ENCODE results near the gene NTRK3.

Gene NTRK3

DNA sequence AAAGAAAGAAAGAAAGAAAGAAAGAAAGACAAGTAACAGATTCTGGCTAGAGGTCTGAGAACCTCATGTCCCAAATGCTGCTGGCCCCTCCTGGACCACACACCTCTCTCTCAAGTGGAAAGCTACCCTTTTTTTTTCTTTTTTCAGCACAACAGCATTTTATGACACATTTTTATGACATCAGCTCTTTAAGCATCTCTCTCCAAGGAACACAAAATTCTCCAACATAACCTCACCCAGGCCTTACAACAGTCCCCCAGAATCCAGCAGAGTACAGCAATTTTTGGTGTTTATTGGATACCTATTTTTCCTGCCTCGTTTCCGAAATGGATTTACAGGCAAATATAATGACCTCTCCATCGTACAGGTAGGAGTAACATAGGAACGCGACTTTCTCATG is 11.2 kb upstream of the NTRK3 start:
- H3K4me1 ChIP-seq (ENCODE audit: low read length) = no peaks in the 10 kb centered on the region
- no peaks in the 10 kb centered on the region for H3K9me3 ChIP-seq (ENCODE audit: insufficient read depth, low read length)
- no peak for TF ChIP-seq EZH2phosphoT487 (IDR thresholded peaks at IDR 0.05; ENCODE audit: low read depth)
- TF ChIP-seq, protein P1, sequence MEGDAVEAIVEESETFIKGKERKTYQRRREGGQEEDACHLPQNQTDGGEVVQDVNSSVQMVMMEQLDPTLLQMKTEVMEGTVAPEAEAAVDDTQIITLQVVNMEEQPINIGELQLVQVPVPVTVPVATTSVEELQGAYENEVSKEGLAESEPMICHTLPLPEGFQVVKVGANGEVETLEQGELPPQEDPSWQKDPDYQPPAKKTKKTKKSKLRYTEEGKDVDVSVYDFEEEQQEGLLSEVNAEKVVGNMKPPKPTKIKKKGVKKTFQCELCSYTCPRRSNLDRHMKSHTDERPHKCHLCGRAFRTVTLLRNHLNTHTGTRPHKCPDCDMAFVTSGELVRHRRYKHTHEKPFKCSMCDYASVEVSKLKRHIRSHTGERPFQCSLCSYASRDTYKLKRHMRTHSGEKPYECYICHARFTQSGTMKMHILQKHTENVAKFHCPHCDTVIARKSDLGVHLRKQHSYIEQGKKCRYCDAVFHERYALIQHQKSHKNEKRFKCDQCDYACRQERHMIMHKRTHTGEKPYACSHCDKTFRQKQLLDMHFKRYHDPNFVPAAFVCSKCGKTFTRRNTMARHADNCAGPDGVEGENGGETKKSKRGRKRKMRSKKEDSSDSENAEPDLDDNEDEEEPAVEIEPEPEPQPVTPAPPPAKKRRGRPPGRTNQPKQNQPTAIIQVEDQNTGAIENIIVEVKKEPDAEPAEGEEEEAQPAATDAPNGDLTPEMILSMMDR (IDR thresholded peaks at IDR 0.05; ENCODE audit: low read depth, low read length) = no peak
- no peak overlapping the region for H3K4me3 ChIP-seq (ENCODE audit: low read length)
- no peaks in the 10 kb centered on the region for H3K36me3 ChIP-seq (replicated peaks; ENCODE audit: low read depth, low read length)
- H3K27me3 ChIP-seq (ENCODE audit: low read depth, low read length) = peaks cover 50% of the 10 kb centered on the region
- no peak overlapping the region for H3K9ac ChIP-seq (ENCODE audit: low read length)
- H4K20me1 ChIP-seq (ENCODE audit: insufficient read depth, low read length) = no peaks in the 10 kb centered on the region
- no peak overlapping the region for H3K27ac ChIP-seq (ENCODE audit: low read length)
- no peak overlapping the region for H2AFZ ChIP-seq (ENCODE audit: low read depth, low read length)
- H3K79me2 ChIP-seq (ENCODE audit: low read length) = no peaks in the 10 kb centered on the region
- no peak overlapping the region for H3K4me2 ChIP-seq (ENCODE audit: low read length)

DNA sequence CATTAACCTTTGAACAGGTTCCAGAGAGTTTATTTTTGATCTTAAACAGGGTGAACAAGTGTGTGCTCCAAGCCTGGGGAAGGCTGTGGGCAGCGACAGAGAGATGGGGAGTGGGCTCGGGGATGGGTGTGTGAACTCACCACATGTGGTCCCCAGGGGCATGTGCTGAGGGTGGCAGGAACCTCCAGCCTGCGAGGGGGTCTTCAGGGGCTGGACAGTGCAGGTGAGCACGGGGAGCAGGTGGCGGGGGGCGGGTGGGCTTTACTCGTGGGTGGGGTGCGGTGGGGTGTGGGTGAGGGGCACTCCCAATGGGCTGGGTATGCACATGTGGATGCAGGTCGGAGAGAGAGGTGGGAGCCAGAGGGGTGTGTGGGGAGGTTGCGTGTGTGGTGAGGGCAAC is 9.6 kb upstream of the NTRK3 start:
- no peaks in the 10 kb centered on the region for H3K36me3 ChIP-seq (replicated peaks; ENCODE audit: low read depth, low read length)
- H3K4me3 ChIP-seq (ENCODE audit: low read length) = no peak overlapping the region
- H3K9ac ChIP-seq (ENCODE audit: low read length) = no peak overlapping the region
- TF ChIP-seq, protein P1 (IDR thresholded peaks at IDR 0.05; ENCODE audit: low read depth, low read length) = no peak
- TF ChIP-seq EZH2phosphoT487 (IDR thresholded peaks at IDR 0.05; ENCODE audit: low read depth) = no peak
- peaks cover 47% of the 10 kb centered on the region for H3K27me3 ChIP-seq (ENCODE audit: low read depth, low read length)
- no peaks in the 10 kb centered on the region for H4K20me1 ChIP-seq (ENCODE audit: insufficient read depth, low read length)
- no peaks in the 10 kb centered on the region for H3K4me1 ChIP-seq (ENCODE audit: low read length)
- H3K9me3 ChIP-seq (ENCODE audit: insufficient read depth, low read length) = no peaks in the 10 kb centered on the region
- H3K79me2 ChIP-seq (ENCODE audit: low read length) = no peaks in the 10 kb centered on the region
- H3K4me2 ChIP-seq (ENCODE audit: low read length) = no peak overlapping the region
- no peak overlapping the region for H2AFZ ChIP-seq (ENCODE audit: low read depth, low read length)
- H3K27ac ChIP-seq (ENCODE audit: low read length) = no peak overlapping the region

DNA sequence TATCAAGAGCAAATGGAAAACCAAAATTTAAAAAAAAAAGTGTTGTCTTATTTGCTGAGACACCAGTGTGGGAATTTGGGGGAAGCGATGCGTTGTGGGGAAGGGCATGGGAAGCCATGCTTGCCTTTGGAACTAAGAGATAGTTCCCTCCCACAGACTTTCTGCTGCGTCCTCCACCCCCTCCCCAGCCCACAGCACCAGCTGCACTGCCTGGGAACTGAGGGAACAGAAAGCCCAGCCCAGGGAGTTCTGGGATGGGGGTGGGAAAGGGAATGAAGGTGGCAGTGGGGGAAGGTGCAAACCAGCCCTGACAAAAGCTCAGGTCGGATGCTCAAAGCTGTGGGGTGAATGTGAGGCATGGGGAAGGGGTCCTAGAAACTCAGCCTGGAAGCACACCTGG is 8.1 kb upstream of the NTRK3 start:
- Histone ChIP-seq H3K27me3 (ENCODE audit: low read depth, low read length) (peaks cover 32% of the 10 kb centered on the region), H3K9me3 (ENCODE audit: insufficient read depth, low read length) (no peaks in the 10 kb centered on the region), H3K4me1 (ENCODE audit: low read length) (no peaks in the 10 kb centered on the region), H4K20me1 (ENCODE audit: insufficient read depth, low read length) (no peaks in the 10 kb centered on the region), H3K4me2 (ENCODE audit: low read length) (no peak overlapping the region), H3K9ac (ENCODE audit: low read length) (no peak overlapping the region), H2AFZ (ENCODE audit: low read depth, low read length) (no peak overlapping the region), H3K79me2 (ENCODE audit: low read length) (no peaks in the 10 kb centered on the region), H3K4me3 (ENCODE audit: low read length) (no peak overlapping the region), H3K36me3 (replicated peaks; ENCODE audit: low read depth, low read length) (no peaks in the 10 kb centered on the region), H3K27ac (ENCODE audit: low read length) (no peak overlapping the region)
- TF ChIP-seq, protein P1 (IDR thresholded peaks at IDR 0.05; ENCODE audit: low read depth, low read length) = no peak
- TF ChIP-seq EZH2phosphoT487 (IDR thresholded peaks at IDR 0.05; ENCODE audit: low read depth) = no peak

DNA sequence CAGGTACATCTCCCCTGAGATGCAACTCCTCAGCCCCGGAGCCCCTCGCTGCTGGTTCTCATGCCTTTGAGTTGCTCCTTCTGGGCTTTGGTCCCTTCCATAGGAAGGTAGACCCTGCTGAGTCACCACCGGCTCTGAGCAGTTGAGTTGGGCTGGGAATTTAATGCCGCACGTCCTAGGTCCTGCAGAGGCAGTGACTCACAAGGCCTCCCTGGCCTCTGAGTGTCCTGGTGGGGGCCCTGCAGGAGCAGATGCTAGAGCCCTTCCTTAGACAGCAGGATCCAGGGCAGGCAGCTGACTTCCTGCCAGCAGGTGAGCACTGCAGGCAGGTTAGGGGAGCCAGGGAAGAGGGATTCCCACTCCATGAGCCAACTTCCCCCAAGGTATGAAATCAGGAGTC is 5.5 kb upstream of the NTRK3 start:
- Histone ChIP-seq H3K36me3 (replicated peaks; ENCODE audit: low read depth, low read length) (no peaks in the 10 kb centered on the region), H3K4me3 (ENCODE audit: low read length) (no peak overlapping the region), H3K4me1 (ENCODE audit: low read length) (no peaks in the 10 kb centered on the region), H3K27me3 (ENCODE audit: low read depth, low read length) (peaks cover 25% of the 10 kb centered on the region; the same call in 1 of the 2 replicates), H3K79me2 (ENCODE audit: low read length) (no peaks in the 10 kb centered on the region), H3K9me3 (ENCODE audit: insufficient read depth, low read length) (no peaks in the 10 kb centered on the region), H4K20me1 (ENCODE audit: insufficient read depth, low read length) (no peaks in the 10 kb centered on the region), H3K9ac (ENCODE audit: low read length) (no peak overlapping the region), H3K27ac (ENCODE audit: low read length) (no peak overlapping the region), H3K4me2 (ENCODE audit: low read length) (no peak overlapping the region), H2AFZ (ENCODE audit: low read depth, low read length) (no peak overlapping the region)
- TF ChIP-seq EZH2phosphoT487 (IDR thresholded peaks at IDR 0.05; ENCODE audit: low read depth) = no peak
- TF ChIP-seq, protein P1 (IDR thresholded peaks at IDR 0.05; ENCODE audit: low read depth, low read length) = no peak
